Trophoblast cell (in vitro differentiated cells and primary cell): ENCODE measurements around the gene CAMSAP3.

Experiments used
- DNase-seq, 2 donors: peaks; one replicate each; pipeline ENCODE4 v3.0.0-alpha.2; 2016
- H2AFZ ChIP-seq: 2 replicates; pipeline ENCODE4 v1.6.1; 2013; ENCODE audit warnings: low read length, moderate library complexity, mild to moderate bottlenecking; ENCODE audit not compliant: insufficient read depth, poor library complexity
- H2AK5ac ChIP-seq: 2 replicates; pipeline ENCODE4 v1.6.1; 2013; ENCODE audit warnings: mild to moderate bottlenecking, low read length
- H2BK120ac ChIP-seq: 2 replicates; pipeline ENCODE4 v1.6.1; 2013; ENCODE audit warnings: low read length, mild to moderate bottlenecking, moderate library complexity; ENCODE audit not compliant: insufficient read depth, poor library complexity
- H2BK12ac ChIP-seq: 2 replicates; pipeline ENCODE4 v1.6.1; 2013; ENCODE audit warnings: mild to moderate bottlenecking, low read length, moderate library complexity
- H2BK5ac ChIP-seq: 2 replicates; pipeline ENCODE4 v1.6.1; 2013; ENCODE audit warnings: low read length, low read depth, moderate library complexity, mild to moderate bottlenecking; ENCODE audit not compliant: poor library complexity
- H3K14ac ChIP-seq: 2 replicates; pipeline ENCODE4 v1.6.1; 2013; ENCODE audit warnings: mild to moderate bottlenecking, low read length
- H3K18ac ChIP-seq: 2 replicates; pipeline ENCODE4 v1.6.1; 2013; ENCODE audit warnings: mild to moderate bottlenecking, low read length
- H3K23ac ChIP-seq: 2 replicates; pipeline ENCODE4 v1.6.1; 2013; ENCODE audit warnings: low read length
- H3K27ac ChIP-seq: 2 replicates; pipeline ENCODE4 v1.5.1; 2013; ENCODE audit warnings: low read depth, mild to moderate bottlenecking, inconsistent platforms, low read length, moderate library complexity
- H3K27me3 ChIP-seq: 2 replicates; pipeline ENCODE4 v1.6.1; 2013; ENCODE audit warnings: inconsistent platforms, mild to moderate bottlenecking, low read length, moderate library complexity; ENCODE audit not compliant: insufficient read depth
- H3K36me3 ChIP-seq, 2 experiments: 1 replicate in 1 of 2; 2 replicates in 1 of 2; pipeline ENCODE4 v1.6.1; 2013; ENCODE audit warnings: low read length in 2 of 2, mild to moderate bottlenecking in 2 of 2, moderate library complexity in 1 of 2; ENCODE audit not compliant: insufficient read depth in 2 of 2, control insufficient read depth in 1 of 2
- H3K4ac ChIP-seq: 2 replicates; pipeline ENCODE4 v1.6.1; 2013; ENCODE audit warnings: low read depth, mild to moderate bottlenecking, low read length, moderate library complexity
- H3K4me1 ChIP-seq, 2 experiments: 1 replicate in 1 of 2; 2 replicates in 1 of 2; pipeline ENCODE4 v1.6.1; 2013; ENCODE audit warnings: low read length in 2 of 2, mild to moderate bottlenecking in 2 of 2, moderate library complexity in 1 of 2; ENCODE audit not compliant: insufficient read depth in 2 of 2, control insufficient read depth in 1 of 2
- H3K4me2 ChIP-seq: 2 replicates; pipeline ENCODE4 v1.6.1; 2013; ENCODE audit warnings: inconsistent platforms, mild to moderate bottlenecking, low read length, moderate library complexity
- H3K4me3 ChIP-seq: 2 replicates; pipeline ENCODE4 v1.5.1; 2013; ENCODE audit warnings: mild to moderate bottlenecking, low read depth, low read length, inconsistent platforms
- H3K79me1 ChIP-seq: one replicate; pipeline ENCODE4 v1.6.1; 2013; ENCODE audit warnings: low read length
- H3K79me2 ChIP-seq: 2 replicates; pipeline ENCODE4 v1.6.1; 2013; ENCODE audit warnings: low read length, mild to moderate bottlenecking; ENCODE audit not compliant: control insufficient read depth, insufficient read depth, poor library complexity
- H3K9ac ChIP-seq: 2 replicates; pipeline ENCODE4 v1.6.1; 2013; ENCODE audit warnings: mild to moderate bottlenecking, low read length
- H3K9me3 ChIP-seq: 2 replicates; pipeline ENCODE4 v1.6.1; 2013; ENCODE audit warnings: low read depth, mild to moderate bottlenecking, control low read depth, inconsistent platforms, low read length; ENCODE audit not compliant: insufficient read depth
- H4K12ac ChIP-seq: 2 replicates; pipeline ENCODE4 v1.6.1; 2013; ENCODE audit warnings: low read depth, mild to moderate bottlenecking, low read length, moderate library complexity
- H4K8ac ChIP-seq: 2 replicates; pipeline ENCODE4 v1.6.1; 2013; ENCODE audit warnings: low read depth, mild to moderate bottlenecking, low read length, moderate library complexity
- H4K91ac ChIP-seq: one replicate; pipeline ENCODE4 v1.6.1; 2013; ENCODE audit warnings: low read depth, mild to moderate bottlenecking, low read length, moderate library complexity
- WGBS: extraction: QIAGEN DNeasy Blood & Tissue Kit; methylation state at CpG from one replicate; pipeline ENCODE4 v1.1.7; 2013; ENCODE audit warnings: missing lambda C conversion rate; ENCODE audit not compliant: insufficient read length, insufficient coverage; ENCODE audit errors: extremely low coverage; 5-methylcytosine and 5-hydroxymethylcytosine counted together

CAMSAP3 gene

GRCh38 chr19:7646426-7646700 lies 50.7 kb downstream of the CAMSAP3 start:
- Histone ChIP-seq H3K23ac (no peak overlapping the region), H3K14ac (no peak overlapping the region), H3K4me2 (no peak overlapping the region), H3K27me3 (no peaks in the 10 kb centered on the region), H4K8ac (no peak overlapping the region), H4K12ac (no peak overlapping the region), H3K27ac (no peak overlapping the region), H3K9me3 (peaks cover 2% of the 10 kb centered on the region), H2AK5ac (no peak overlapping the region), H3K79me1 (no peaks in the 10 kb centered on the region), H4K91ac (no peak overlapping the region), H3K36me3 (peaks cover 33 to 38% of the 10 kb centered on the region in 2 experiments), H2BK120ac (no peak overlapping the region), H2BK5ac (no peak overlapping the region), H3K79me2 (no peaks in the 10 kb centered on the region), H2AFZ (no peak overlapping the region), H2BK12ac (no peak overlapping the region), H3K4me3 (peak overlapping the region; percentile 6), H3K4me1 (no peaks in the 10 kb centered on the region), H3K9ac (no peak overlapping the region), H3K4ac (no peak overlapping the region), H3K18ac (no peak overlapping the region)
- no CpG with 5 or more reads among the region's 8 CpGs for WGBS
- no peak for DNase-seq

GRCh38 chr19:7647156-7647555 lies 51.5 kb downstream of the CAMSAP3 start:
- no peak overlapping the region for H3K14ac ChIP-seq
- H3K27ac ChIP-seq, result no peak overlapping the region
- no peak overlapping the region for H2BK12ac ChIP-seq
- no peak overlapping the region for H3K9ac ChIP-seq
- no peaks in the 10 kb centered on the region for H3K79me1 ChIP-seq
- H3K36me3 ChIP-seq, result peaks cover 28 to 35% of the 10 kb centered on the region in 2 experiments
- no peak overlapping the region for H2AK5ac ChIP-seq
- H3K4me3 ChIP-seq, result no peak overlapping the region
- DNase-seq, result peak in 1 of 2 donors; percentile 17
- peak overlapping the region; percentile 5 for H4K91ac ChIP-seq
- WGBS, result no CpG with 5 or more reads among the region's 26 CpGs
- H4K12ac ChIP-seq, result no peak overlapping the region
- H3K9me3 ChIP-seq, result peaks cover 2% of the 10 kb centered on the region
- H2BK120ac ChIP-seq, result no peak overlapping the region
- no peaks in the 10 kb centered on the region for H3K79me2 ChIP-seq
- H2AFZ ChIP-seq, result no peak overlapping the region
- H4K8ac ChIP-seq, result no peak overlapping the region
- no peaks in the 10 kb centered on the region for H3K27me3 ChIP-seq
- no peak overlapping the region for H3K4me2 ChIP-seq
- no peak overlapping the region for H2BK5ac ChIP-seq
- H3K18ac ChIP-seq, result no peak overlapping the region
- H3K4ac ChIP-seq, result no peak overlapping the region
- no peak overlapping the region for H3K23ac ChIP-seq
- H3K4me1 ChIP-seq, result peaks cover 0 to 1% of the 10 kb centered on the region in 2 experiments

- DNase-seq, result no peak
- Histone ChIP-seq H4K91ac (no peak overlapping the region), H2AFZ (no peak overlapping the region), H4K12ac (no peak overlapping the region), H4K8ac (no peak overlapping the region), H3K27me3 (no peaks in the 10 kb centered on the region), H2BK120ac (no peak overlapping the region), H3K4me2 (no peak overlapping the region), H3K79me2 (no peaks in the 10 kb centered on the region), H3K14ac (no peak overlapping the region), H2AK5ac (no peak overlapping the region), H3K23ac (no peak overlapping the region), H3K79me1 (no peaks in the 10 kb centered on the region), H2BK12ac (no peak overlapping the region), H3K36me3 (peaks cover 21 to 27% of the 10 kb centered on the region in 2 experiments), H3K4me1 (peaks cover 2 to 4% of the 10 kb centered on the region in 2 experiments), H3K9me3 (peaks cover 2% of the 10 kb centered on the region), H2BK5ac (no peak overlapping the region), H3K27ac (no peak overlapping the region), H3K4ac (no peak overlapping the region), H3K18ac (no peak overlapping the region), H3K4me3 (peak overlapping the region; percentile 43), H3K9ac (no peak overlapping the region)
- no CpG with 5 or more reads among the region's 15 CpGs for WGBS
These were observed 52.8 kb downstream of the CAMSAP3 start for GRCh38 chr19:7648265-7649014.

- Histone ChIP-seq H3K14ac (no peak overlapping the region), H2BK120ac (no peak overlapping the region), H3K27me3 (no peaks in the 10 kb centered on the region), H4K8ac (no peak overlapping the region), H3K4me3 (no peak overlapping the region), H3K27ac (no peak overlapping the region), H3K9me3 (peaks cover 2% of the 10 kb centered on the region), H2AFZ (no peak overlapping the region), H3K23ac (no peak overlapping the region), H3K36me3 (peaks cover 12 to 17% of the 10 kb centered on the region in 2 experiments), H3K4ac (no peak overlapping the region), H3K4me2 (no peak overlapping the region), H4K91ac (no peak overlapping the region), H3K9ac (no peak overlapping the region), H2BK12ac (no peak overlapping the region), H3K4me1 (peaks cover 2 to 4% of the 10 kb centered on the region in 2 experiments), H3K18ac (no peak overlapping the region), H3K79me2 (no peaks in the 10 kb centered on the region), H2AK5ac (no peak overlapping the region), H2BK5ac (no peak overlapping the region), H4K12ac (no peak overlapping the region), H3K79me1 (no peaks in the 10 kb centered on the region)
- DNase-seq, result no peak
- WGBS, result no CpG with 5 or more reads among the region's 2 CpGs
These were observed 54.5 kb downstream of the CAMSAP3 start for GRCh38 chr19:7650148-7650547.
